ENCODE measurements around the gene KCNIP3. TPM values are rescaled to one million over a fixed set of nuclear protein-coding genes. Genes with fewer than 3 reads are reported as not detected.

The KCNIP3 gene
- total and polyA plus RNA-seq, 4 donors: 0.26 to 1.1 (median 0.62) TPM

DNA sequence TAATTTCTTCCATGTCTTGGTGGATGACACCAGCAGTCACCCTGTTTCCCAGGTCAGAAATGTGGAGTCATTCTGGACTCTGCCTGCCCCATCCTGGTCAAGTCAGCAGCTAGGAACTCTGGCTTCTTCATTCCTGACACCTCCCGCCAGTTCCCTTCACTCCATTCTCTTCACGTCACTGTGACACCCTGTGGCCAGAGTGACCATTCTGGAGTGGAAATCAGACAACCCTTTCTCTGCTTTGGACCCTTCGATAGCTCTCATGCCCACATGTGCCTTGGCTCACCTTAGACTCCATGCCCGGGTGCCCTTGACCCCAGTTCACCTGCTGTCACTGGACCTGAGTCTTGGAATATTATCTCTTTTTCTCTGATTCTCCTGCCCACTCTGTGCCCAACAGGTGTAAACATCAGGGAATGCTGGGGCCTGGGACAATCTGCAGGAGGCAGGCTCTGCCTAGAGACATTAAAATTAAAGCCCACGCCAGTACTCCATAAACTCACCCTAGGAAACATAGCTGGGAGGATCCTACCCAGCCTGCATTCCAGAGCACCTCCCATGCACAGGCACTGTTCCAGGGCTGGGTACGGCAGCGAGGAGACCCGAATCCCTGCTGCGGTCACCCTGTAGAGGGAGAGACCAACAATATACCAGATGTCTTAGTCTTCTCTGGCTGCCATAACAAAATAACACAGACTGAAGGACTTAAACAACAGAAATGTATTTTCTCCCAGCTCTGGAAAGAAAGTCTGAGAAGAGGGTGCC, 64.3 kb downstream of the KCNIP3 start:
- no peaks in the 10 kb centered on the region for H3K4me1 ChIP-seq (ENCODE audit: control insufficient read depth in 4 of 4, insufficient read depth in 4 of 4, low read length in 3 of 4)
- DNase-seq (ENCODE audit: low spot score): no peak
- no peaks in the 10 kb centered on the region for H3K36me3 ChIP-seq (ENCODE audit: control insufficient read depth in 4 of 4, insufficient read depth in 3 of 4, low read depth in 1 of 4, low read length in 3 of 4)
- TF ChIP-seq HNF4A (conservative IDR thresholded peaks at IDR 0.05): no peak
- no peak for TF ChIP-seq HNF4G (IDR thresholded peaks at IDR 0.05)
- TF ChIP-seq RAD21 (IDR thresholded peaks at IDR 0.05): no peak
- TF ChIP-seq, protein P1, sequence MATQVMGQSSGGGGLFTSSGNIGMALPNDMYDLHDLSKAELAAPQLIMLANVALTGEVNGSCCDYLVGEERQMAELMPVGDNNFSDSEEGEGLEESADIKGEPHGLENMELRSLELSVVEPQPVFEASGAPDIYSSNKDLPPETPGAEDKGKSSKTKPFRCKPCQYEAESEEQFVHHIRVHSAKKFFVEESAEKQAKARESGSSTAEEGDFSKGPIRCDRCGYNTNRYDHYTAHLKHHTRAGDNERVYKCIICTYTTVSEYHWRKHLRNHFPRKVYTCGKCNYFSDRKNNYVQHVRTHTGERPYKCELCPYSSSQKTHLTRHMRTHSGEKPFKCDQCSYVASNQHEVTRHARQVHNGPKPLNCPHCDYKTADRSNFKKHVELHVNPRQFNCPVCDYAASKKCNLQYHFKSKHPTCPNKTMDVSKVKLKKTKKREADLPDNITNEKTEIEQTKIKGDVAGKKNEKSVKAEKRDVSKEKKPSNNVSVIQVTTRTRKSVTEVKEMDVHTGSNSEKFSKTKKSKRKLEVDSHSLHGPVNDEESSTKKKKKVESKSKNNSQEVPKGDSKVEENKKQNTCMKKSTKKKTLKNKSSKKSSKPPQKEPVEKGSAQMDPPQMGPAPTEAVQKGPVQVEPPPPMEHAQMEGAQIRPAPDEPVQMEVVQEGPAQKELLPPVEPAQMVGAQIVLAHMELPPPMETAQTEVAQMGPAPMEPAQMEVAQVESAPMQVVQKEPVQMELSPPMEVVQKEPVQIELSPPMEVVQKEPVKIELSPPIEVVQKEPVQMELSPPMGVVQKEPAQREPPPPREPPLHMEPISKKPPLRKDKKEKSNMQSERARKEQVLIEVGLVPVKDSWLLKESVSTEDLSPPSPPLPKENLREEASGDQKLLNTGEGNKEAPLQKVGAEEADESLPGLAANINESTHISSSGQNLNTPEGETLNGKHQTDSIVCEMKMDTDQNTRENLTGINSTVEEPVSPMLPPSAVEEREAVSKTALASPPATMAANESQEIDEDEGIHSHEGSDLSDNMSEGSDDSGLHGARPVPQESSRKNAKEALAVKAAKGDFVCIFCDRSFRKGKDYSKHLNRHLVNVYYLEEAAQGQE (IDR thresholded peaks at IDR 0.05): no peak
- TF ChIP-seq, protein P2, sequence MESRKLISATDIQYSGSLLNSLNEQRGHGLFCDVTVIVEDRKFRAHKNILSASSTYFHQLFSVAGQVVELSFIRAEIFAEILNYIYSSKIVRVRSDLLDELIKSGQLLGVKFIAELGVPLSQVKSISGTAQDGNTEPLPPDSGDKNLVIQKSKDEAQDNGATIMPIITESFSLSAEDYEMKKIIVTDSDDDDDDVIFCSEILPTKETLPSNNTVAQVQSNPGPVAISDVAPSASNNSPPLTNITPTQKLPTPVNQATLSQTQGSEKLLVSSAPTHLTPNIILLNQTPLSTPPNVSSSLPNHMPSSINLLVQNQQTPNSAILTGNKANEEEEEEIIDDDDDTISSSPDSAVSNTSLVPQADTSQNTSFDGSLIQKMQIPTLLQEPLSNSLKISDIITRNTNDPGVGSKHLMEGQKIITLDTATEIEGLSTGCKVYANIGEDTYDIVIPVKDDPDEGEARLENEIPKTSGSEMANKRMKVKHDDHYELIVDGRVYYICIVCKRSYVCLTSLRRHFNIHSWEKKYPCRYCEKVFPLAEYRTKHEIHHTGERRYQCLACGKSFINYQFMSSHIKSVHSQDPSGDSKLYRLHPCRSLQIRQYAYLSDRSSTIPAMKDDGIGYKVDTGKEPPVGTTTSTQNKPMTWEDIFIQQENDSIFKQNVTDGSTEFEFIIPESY (IDR thresholded peaks at IDR 0.05): no peak
- TF ChIP-seq, protein P3, sequence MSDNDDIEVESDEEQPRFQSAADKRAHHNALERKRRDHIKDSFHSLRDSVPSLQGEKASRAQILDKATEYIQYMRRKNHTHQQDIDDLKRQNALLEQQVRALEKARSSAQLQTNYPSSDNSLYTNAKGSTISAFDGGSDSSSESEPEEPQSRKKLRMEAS (IDR thresholded peaks at IDR 0.05): no peak
- TF ChIP-seq JUND (IDR thresholded peaks at IDR 0.05): no peak
- no peak for TF ChIP-seq TAF1 (conservative IDR thresholded peaks at IDR 0.05)
- no peak for TF ChIP-seq EGR1 (IDR thresholded peaks at IDR 0.05; ENCODE audit: low read depth in 2 of 2)
- TF ChIP-seq FOXA2 (IDR thresholded peaks at IDR 0.05): no peak
- TF ChIP-seq FOXA1 (IDR thresholded peaks at IDR 0.05): no peak
- TF ChIP-seq NR2F2 (IDR thresholded peaks at IDR 0.05): no peak
- TF ChIP-seq RXRA (IDR thresholded peaks at IDR 0.05): no peak
- no peak for TF ChIP-seq YY1 (IDR thresholded peaks at IDR 0.05)
- TF ChIP-seq, protein P4, sequence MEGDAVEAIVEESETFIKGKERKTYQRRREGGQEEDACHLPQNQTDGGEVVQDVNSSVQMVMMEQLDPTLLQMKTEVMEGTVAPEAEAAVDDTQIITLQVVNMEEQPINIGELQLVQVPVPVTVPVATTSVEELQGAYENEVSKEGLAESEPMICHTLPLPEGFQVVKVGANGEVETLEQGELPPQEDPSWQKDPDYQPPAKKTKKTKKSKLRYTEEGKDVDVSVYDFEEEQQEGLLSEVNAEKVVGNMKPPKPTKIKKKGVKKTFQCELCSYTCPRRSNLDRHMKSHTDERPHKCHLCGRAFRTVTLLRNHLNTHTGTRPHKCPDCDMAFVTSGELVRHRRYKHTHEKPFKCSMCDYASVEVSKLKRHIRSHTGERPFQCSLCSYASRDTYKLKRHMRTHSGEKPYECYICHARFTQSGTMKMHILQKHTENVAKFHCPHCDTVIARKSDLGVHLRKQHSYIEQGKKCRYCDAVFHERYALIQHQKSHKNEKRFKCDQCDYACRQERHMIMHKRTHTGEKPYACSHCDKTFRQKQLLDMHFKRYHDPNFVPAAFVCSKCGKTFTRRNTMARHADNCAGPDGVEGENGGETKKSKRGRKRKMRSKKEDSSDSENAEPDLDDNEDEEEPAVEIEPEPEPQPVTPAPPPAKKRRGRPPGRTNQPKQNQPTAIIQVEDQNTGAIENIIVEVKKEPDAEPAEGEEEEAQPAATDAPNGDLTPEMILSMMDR (IDR thresholded peaks at IDR 0.05; ENCODE audit: low read depth, low read length, missing input control): no peak
- TF ChIP-seq SP1 (IDR thresholded peaks at IDR 0.05): no peak
- TF ChIP-seq, protein P5, sequence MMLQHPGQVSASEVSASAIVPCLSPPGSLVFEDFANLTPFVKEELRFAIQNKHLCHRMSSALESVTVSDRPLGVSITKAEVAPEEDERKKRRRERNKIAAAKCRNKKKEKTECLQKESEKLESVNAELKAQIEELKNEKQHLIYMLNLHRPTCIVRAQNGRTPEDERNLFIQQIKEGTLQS (IDR thresholded peaks at IDR 0.05): no peak
- TF ChIP-seq GABPA (IDR thresholded peaks at IDR 0.05 in 1 of 2, conservative IDR thresholded peaks at IDR 0.05 in 1 of 2): no peak
- H3K27ac ChIP-seq (ENCODE audit: low read depth in 1 of 2, low read length in 2 of 2): no peak overlapping the region
- no peaks in the 10 kb centered on the region for H3K27me3 ChIP-seq (ENCODE audit: control insufficient read depth in 4 of 4, insufficient read depth in 4 of 4, low read length in 3 of 4)
- H3K4me3 ChIP-seq (ENCODE audit: low read depth in 1 of 3, low read length in 3 of 3): no peak overlapping the region
- WGBS: 88% methylated on average over 9 of the region's 9 CpGs
- H3K9ac ChIP-seq (ENCODE audit: low read depth in 1 of 2, low read length in 2 of 2): no peak overlapping the region
- H3K9me3 ChIP-seq (ENCODE audit: control insufficient read depth in 4 of 4, low read length in 3 of 4): no peaks in the 10 kb centered on the region

Data from liver (tissue), 9 donors.